ENCODE measurements around the gene INMT. TPM values are rescaled to one million over a fixed set of nuclear protein-coding genes. Genes with fewer than 3 reads are reported as not detected.

INMT gene
- total and polyA plus RNA-seq, 8 donors = 1.8 to 27.2 (median 7.1) TPM

GRCh38 chr7:30757342-30757692 is 5.4 kb downstream of the INMT start:
- intact Hi-C loops (cut with DNase I; ENCODE audit: low total_unique reads) = no loop called here
- Histone ChIP-seq H3K9me3 (no peaks in the 10 kb centered on the region), H3K27me3 (no peaks in the 10 kb centered on the region), H3K4me3 (no peak overlapping the region), H3K27ac (peak overlapping the region in 1 of 5 donors; percentile 60), H3K36me3 (no peaks in the 10 kb centered on the region), H3K4me1 (peaks cover 8 to 65% (median 37%) of the 10 kb centered on the region in 4 donors)
- TF ChIP-seq CTCF (IDR thresholded peaks at IDR 0.05) = no peak
- TF ChIP-seq POLR2AphosphoS5 (IDR thresholded peaks at IDR 0.05) = no peak
- TF ChIP-seq EP300 (IDR thresholded peaks at IDR 0.05) = no peak
- TF ChIP-seq POLR2A (IDR thresholded peaks at IDR 0.05) = no peak
- 57 to 79% (median 73%) methylated on average over 6 of the region's 6 CpGs for WGBS, 5 donors
- DNase-seq = no peak

GRCh38 chr7:30760514-30761213 is 8.7 kb downstream of the INMT start:
- Histone ChIP-seq H3K9me3 (no peaks in the 10 kb centered on the region), H3K4me1 (peaks cover 8 to 70% (median 40%) of the 10 kb centered on the region in 4 donors), H3K27me3 (no peaks in the 10 kb centered on the region), H3K36me3 (no peaks in the 10 kb centered on the region), H3K27ac (peak overlapping the region in 2 of 5 donors; percentile 30 to 56), H3K4me3 (no peak overlapping the region)
- intact Hi-C loops (cut with DNase I; ENCODE audit: low total_unique reads) = no loop called here
- peak in 1 of 2 donors; percentile 56 for DNase-seq
- no peak for TF ChIP-seq CTCF (IDR thresholded peaks at IDR 0.05)
- no peak for TF ChIP-seq EP300 (IDR thresholded peaks at IDR 0.05)
- no peak for TF ChIP-seq POLR2AphosphoS5 (IDR thresholded peaks at IDR 0.05)
- TF ChIP-seq POLR2A (IDR thresholded peaks at IDR 0.05) = no peak
- WGBS, 5 donors = 92 to 96% (median 95%) methylated on average over 3 of the region's 3 CpGs

- Histone ChIP-seq H3K9me3 (no peaks in the 10 kb centered on the region), H3K4me3 (no peak overlapping the region), H3K27ac (peak overlapping the region in 2 of 5 donors; percentile 30 to 56), H3K4me1 (peaks cover 8 to 70% (median 40%) of the 10 kb centered on the region in 4 donors), H3K36me3 (no peaks in the 10 kb centered on the region), H3K27me3 (no peaks in the 10 kb centered on the region)
- DNase-seq = no peak
- WGBS, 5 donors = 50 to 64% (median 59%) methylated on average over 13 of the region's 13 CpGs
- intact Hi-C loops (cut with DNase I; ENCODE audit: low total_unique reads) = no loop called here
- TF ChIP-seq POLR2AphosphoS5 (IDR thresholded peaks at IDR 0.05) (no peak), EP300 (IDR thresholded peaks at IDR 0.05) (no peak), CTCF (IDR thresholded peaks at IDR 0.05) (no peak), POLR2A (IDR thresholded peaks at IDR 0.05) (no peak)
These were observed 9.6 kb downstream of the INMT start for GRCh38 chr7:30761214-30762156.
